Peyer's patch (tissue), 4 donors: ENCODE results near the gene NR2F2. TPM values are rescaled to one million over a fixed set of nuclear protein-coding genes. Genes with fewer than 3 reads are reported as not detected.

Experiments
- DNase-seq, 3 donors: peaks; one replicate each; pipeline ENCODE4 v3.0.0-alpha.2; 2017 to 2019
- H3K27ac ChIP-seq, 4 donors: fragments of 200-600 bp; sonication (generic); one replicate each; pipeline ENCODE4 v1.5.1; 2016 to 2019
- H3K27me3 ChIP-seq, 2 donors: fragments of 200-600 bp; sonication (generic); one replicate each; pipeline ENCODE4 v1.5.1; 2019
- H3K36me3 ChIP-seq, 3 donors: fragments of 200-600 bp; sonication (generic); one replicate each; pipeline ENCODE4 v1.5.1; 2016 to 2019
- H3K4me1 ChIP-seq, 4 donors: fragments of 200-600 bp; sonication (generic); one replicate each; pipeline ENCODE4 v1.5.1; 2016 to 2019
- H3K4me3 ChIP-seq, 4 donors: fragments of 200-600 bp; sonication (generic); 1 replicate in 3 of 4; 2 replicates in 1 of 4; pipeline ENCODE4 v1.5.1; 2016 to 2019; ENCODE audit warnings: mild to moderate bottlenecking in 1 of 4
- H3K9me3 ChIP-seq, 4 donors: fragments of 200-600 bp; sonication (generic); one replicate each; pipeline ENCODE4 v1.5.1; 2016 to 2019; ENCODE audit warnings: mild to moderate bottlenecking in 1 of 4
- CTCF ChIP-seq, 6 experiments: fragments of 450-650 bp in 4 of 6; fragments of 200-600 bp in 2 of 6; sonication (generic) in 1 of 6; IDR thresholded peaks; one replicate each; pipeline ENCODE4 v1.5.1; 2017 to 2019; ENCODE audit warnings: antibody characterized with exemption in 6 of 6, mild to moderate bottlenecking in 3 of 6, moderate library complexity in 1 of 6
- POLR2A ChIP-seq, 2 donors: fragments of 450-650 bp; IDR thresholded peaks; one replicate each; pipeline ENCODE4 v1.5.1; 2017; ENCODE audit warnings: antibody characterized with exemption in 2 of 2, mild to moderate bottlenecking in 2 of 2, moderate library complexity in 2 of 2
- total RNA-seq, 4 donors: library from RNA; depleted of rRNA; stranded (reverse); fragments of >200 nt; gene quantifications; one replicate each; pipeline ENCODE4 v1.1.0, GENCODE V29; 2016

The NR2F2 gene
- total RNA-seq, 4 donors from 2014 or later = 7.9 to 20.9 (median 15.3) TPM

DNA sequence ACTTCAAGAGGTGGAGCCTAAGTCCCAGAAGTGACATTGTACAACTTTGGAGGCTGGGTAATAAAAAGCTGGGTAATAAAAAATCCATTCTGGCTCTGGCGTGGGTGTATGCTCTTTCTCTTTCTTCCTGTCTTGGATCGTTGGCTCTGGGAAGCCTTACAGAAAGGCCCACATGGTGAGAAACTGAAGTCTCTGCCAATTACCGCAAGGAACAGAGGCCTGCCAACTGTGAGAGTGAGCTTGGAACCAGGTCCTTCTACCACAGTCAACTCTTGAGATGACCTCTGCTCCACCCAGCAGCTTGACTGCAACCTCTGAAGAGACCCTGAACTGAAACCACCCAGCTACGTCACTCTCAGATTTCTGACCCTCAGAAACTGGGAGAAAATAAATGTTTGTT lies 51.0 kb downstream of the NR2F2 start:
- H3K27me3 ChIP-seq = no peaks in the 10 kb centered on the region
- TF ChIP-seq CTCF (IDR thresholded peaks at IDR 0.05) (no peak), POLR2A (IDR thresholded peaks at IDR 0.05) (no peak)
- no peak overlapping the region for H3K27ac ChIP-seq
- no peak for DNase-seq
- no peaks in the 10 kb centered on the region for H3K4me1 ChIP-seq
- H3K4me3 ChIP-seq = no peak overlapping the region
- no peaks in the 10 kb centered on the region for H3K36me3 ChIP-seq
- no peaks in the 10 kb centered on the region for H3K9me3 ChIP-seq

GRCh38 chr15:96385195-96385594 lies 54.7 kb downstream of the NR2F2 start:
- DNase-seq = no peak
- no peak overlapping the region for H3K27ac ChIP-seq
- no peaks in the 10 kb centered on the region for H3K27me3 ChIP-seq
- no peak overlapping the region for H3K4me3 ChIP-seq
- no peaks in the 10 kb centered on the region for H3K9me3 ChIP-seq
- no peaks in the 10 kb centered on the region for H3K4me1 ChIP-seq
- H3K36me3 ChIP-seq = no peaks in the 10 kb centered on the region
- TF ChIP-seq CTCF (IDR thresholded peaks at IDR 0.05) (no peak), POLR2A (IDR thresholded peaks at IDR 0.05) (no peak)

DNA sequence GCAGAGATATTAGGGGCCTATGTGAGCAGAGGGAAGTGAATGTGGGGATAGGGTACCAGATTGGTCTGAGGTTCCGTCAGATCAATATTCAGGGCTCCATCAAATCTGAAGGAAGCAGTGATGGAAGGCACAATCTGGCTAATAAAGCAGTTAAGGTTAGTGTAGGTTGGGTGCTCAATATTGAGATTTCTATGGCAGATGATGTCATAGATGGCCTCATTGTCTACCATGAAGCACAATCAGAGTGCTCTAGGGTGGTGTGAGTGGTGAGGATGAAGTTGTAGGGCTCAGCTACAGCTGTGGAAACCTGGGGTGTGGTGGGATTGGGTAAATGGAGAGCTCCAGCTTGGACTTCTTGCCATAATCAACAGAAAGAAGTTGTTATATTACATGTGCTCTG lies 58.2 kb downstream of the NR2F2 start:
- Histone ChIP-seq H3K4me1 (no peaks in the 10 kb centered on the region), H3K36me3 (no peaks in the 10 kb centered on the region), H3K27ac (no peak overlapping the region), H3K4me3 (no peak overlapping the region), H3K27me3 (no peaks in the 10 kb centered on the region), H3K9me3 (no peaks in the 10 kb centered on the region)
- TF ChIP-seq POLR2A (IDR thresholded peaks at IDR 0.05) (no peak), CTCF (IDR thresholded peaks at IDR 0.05) (no peak)
- no peak for DNase-seq
